Left colon (tissue), 2 donors: ENCODE measurements around the gene ORAI3. TPM values are rescaled to one million over a fixed set of nuclear protein-coding genes. Genes with fewer than 3 reads are reported as not detected.

Source experiments
- ATAC-seq: fragments of 200-7000 bp; cut with Tn5 transposase; one replicate; pipeline ENCODE4 v1.9.1; 2020; ENCODE audit warnings: mild to moderate bottlenecking, moderate library complexity
- DNase-seq, 2 donors: peaks; one replicate each; pipeline ENCODE4 v3.0.0-alpha.2; 2020
- intact Hi-C, 2 donors: fragments of 100-400 bp; cut with DNase I in 1 of 2; cut with micrococcal nuclease in 1 of 2; formaldehyde crosslinking; loops; one replicate each; pipeline versions ENCODE4 v1.11.2 to v1.14.0; 2022; cut with DNase I, micrococcal nuclease
- total RNA-seq, 2 donors: library from RNA; stranded (reverse); fragmentation: NEBNext Ultra II Directional; extraction: Animal tissue kit (Norgen Biotek cat#: 25700); gene quantifications; one replicate each; pipeline ENCODE4 v1.2.1, GENCODE V29; 2021
- donor health status: DM: no; HTN: no; CAD: no.
- donor health status: DM: yes; HTN: yes; CAD: no.

ORAI3 gene
- total RNA-seq, 2 donors from 2014 or later = 12.9 to 21.0 TPM

DNA sequence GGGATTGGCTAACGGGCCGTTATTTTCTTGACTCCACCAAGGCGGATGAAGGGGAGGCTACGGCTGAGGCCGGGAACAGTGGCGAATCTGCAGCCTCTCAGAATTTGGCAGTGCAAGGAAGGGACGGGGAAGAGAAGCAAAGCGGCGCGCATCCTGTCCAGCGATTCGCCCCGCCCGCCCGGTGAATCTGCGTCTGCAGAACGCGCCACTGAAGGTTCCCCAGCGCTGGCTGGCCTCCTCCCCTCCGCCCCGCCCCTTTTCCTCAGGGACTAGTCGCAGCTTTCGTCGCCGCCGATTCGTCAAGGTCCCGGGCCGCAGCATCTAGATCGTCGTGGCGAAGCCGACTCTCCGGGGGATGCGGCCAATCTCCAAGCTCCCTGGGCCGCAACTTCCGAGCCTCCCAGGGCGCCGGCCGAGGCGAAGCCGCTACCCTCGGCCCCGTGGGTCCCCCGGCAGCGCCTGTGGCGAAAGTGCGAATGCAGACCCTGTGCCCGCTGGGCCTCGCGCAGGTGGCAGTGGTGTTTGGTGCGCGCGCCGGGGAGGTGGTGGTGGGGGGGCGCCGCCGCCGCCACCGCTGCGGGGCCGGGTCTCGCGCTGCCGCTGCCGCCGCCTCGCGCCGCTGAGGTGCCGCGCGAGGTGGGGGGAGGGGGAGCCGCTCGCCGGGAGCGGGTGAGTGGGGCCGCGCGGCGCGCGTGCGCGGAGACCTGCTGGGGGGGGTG is 8.7 kb downstream of the ORAI3 start, which contains the start of gene SETD1A:
SETD1A (plus strand) TSS at position 299 of the 719 bp plus-strand sequence. CDS start 978 bp downstream, outside the sequence.
- peak; percentile 97 to 98 for DNase-seq
- intact Hi-C loops = no loop called here
- peak; percentile 87 for ATAC-seq

DNA sequence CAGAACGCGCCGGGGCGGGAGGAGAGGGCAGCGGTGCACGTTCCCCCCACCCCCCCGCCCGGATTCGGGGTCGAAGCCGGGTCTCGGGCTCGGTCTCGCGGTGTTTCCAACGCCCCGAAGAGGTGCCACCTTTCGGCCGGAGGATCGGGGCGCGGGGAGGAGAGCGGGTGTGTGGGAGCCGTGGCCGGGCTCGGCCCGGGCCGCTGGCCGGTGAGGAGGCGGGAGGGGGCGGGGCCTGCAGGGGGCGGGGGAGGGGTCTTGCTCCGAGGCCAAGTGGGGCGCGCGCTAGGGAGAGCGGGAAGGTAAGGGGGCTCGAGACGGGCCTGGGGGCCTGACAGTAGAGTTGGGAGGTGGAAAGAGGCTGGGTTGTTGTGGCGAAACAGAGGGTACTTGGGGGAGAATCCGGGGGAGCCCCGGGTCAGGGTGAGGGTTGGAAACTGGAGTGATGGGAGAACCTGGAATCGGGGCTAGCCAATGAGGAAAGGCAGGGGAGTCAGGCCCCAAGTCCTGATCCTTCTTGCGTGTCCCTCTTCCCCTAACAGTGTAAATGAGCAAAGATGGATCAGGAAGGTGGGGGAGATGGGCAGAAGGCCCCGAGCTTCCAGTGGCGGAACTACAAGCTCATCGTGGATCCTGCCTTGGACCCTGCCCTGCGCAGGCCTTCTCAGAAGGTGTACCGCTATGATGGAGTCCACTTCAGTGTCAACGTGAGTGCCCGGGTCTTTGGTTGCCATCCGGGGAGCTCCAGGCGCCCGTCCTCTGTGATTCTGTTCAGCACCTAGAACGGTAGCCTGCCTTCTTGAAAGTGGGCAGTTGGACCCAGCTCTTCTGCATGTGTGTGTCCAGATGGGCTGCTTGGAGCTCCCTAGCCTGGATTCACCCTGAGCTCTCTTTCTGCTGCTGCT is 9.6 kb downstream of the ORAI3 start:
- DNase-seq (peak in 1 of 2 donors; percentile 55), ATAC-seq (peak; percentile 14)
- intact Hi-C loops = no loop called here

DNA sequence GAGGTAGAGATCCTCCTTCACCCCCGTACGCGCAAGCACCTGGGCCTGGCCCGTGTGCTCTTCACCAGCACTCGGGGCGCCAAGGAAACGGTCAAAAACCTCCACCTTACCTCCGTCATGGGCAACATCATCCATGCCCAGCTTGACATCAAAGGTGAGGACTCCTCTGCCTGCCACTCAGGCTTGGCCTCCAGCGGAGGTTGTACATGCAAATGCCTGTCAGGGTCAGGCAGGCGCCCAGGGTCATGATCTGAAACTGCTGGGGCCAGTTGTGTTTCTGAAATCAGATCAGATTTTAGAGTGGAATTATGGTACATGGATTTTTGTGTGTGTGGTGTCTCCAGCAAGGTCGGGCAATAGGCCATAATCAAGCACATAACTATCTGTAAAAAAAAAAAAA is 12.5 kb downstream of the ORAI3 start:
- intact Hi-C loops = loop anchor here in 1 of 2 donors (10.0 kb wide), 1 partner anchor 483 kb away; the partner anchor contains the start of gene ZNF843
- DNase-seq (no peak), ATAC-seq (no peak)

DNA sequence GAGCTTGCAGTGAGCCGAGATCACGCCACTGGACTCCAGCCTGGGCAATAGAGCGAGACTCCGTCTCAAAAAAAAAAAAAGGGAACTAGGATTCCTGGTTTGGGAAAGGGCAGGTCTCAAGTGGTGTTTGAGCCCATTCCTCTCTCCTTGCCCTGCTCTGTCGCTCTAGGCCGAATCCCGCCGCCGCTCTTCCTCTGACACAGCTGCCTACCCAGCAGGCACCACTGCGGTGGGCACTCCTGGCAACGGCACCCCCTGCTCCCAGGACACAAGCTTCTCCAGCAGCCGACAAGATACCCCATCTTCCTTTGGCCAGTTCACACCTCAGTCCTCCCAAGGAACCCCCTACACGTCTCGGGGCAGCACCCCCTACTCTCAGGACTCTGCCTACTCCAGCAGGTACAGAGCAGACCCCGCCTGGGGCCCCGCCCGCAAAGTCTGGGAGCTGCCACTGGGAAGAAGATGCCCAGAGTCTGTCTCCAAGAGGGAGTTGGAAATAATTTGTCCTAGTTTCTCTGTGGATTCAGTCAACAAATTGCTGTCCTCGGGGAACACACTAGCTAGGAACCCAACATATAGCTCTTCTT is 15.2 kb downstream of the ORAI3 start:
- intact Hi-C loops = loop anchor here in 1 of 2 donors (10.0 kb wide), 1 partner anchor 481 kb away; the partner anchor contains the start of gene ZNF843
- ATAC-seq (no peak), DNase-seq (no peak)

DNA sequence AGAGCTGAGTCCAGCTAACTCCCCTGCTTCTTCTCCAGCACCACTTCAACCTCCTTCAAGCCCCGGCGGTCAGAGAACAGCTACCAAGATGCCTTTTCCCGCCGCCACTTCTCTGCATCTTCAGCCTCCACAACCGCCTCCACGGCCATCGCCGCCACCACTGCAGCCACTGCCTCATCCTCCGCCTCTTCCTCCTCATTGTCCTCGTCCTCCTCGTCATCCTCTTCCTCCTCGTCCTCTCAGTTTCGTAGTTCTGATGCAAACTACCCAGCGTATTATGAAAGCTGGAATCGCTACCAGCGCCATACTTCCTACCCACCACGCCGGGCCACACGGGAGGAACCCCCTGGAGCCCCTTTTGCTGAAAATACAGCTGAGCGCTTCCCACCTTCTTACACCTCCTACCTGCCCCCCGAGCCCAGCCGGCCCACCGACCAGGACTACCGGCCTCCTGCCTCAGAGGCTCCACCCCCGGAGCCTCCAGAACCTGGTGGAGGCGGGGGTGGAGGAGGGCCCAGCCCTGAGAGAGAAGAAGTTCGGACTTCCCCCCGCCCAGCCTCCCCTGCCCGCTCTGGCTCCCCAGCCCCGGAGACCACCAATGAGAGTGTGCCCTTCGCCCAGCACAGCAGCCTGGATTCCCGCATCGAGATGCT is 15.8 kb downstream of the ORAI3 start:
- DNase-seq = no peak
- ATAC-seq = no peak
- intact Hi-C loops = loop anchor here in 1 of 2 donors (10.0 kb wide), 1 partner anchor 480 kb away; the partner anchor contains the start of gene ZNF843

DNA sequence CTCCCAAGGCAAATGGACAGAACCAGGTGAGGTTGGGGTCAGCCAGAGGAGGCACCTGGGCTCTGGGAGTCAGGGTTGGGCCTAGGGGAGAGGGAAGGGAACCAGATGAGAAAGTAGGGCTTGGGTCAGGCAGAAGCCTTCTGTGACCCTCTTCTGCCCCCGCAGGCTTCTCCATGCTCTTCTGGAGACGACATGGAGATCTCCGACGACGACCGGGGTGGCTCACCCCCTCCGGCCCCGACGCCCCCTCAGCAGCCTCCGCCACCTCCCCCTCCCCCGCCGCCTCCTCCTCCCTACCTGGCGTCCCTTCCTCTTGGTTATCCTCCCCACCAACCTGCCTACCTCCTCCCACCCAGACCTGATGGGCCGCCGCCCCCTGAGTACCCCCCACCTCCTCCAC is 16.6 kb downstream of the ORAI3 start:
- ATAC-seq (no peak), DNase-seq (no peak)
- intact Hi-C loops = loop anchor here in 1 of 2 donors (10.0 kb wide), 1 partner anchor 479 kb away; the partner anchor contains the start of gene ZNF843

DNA sequence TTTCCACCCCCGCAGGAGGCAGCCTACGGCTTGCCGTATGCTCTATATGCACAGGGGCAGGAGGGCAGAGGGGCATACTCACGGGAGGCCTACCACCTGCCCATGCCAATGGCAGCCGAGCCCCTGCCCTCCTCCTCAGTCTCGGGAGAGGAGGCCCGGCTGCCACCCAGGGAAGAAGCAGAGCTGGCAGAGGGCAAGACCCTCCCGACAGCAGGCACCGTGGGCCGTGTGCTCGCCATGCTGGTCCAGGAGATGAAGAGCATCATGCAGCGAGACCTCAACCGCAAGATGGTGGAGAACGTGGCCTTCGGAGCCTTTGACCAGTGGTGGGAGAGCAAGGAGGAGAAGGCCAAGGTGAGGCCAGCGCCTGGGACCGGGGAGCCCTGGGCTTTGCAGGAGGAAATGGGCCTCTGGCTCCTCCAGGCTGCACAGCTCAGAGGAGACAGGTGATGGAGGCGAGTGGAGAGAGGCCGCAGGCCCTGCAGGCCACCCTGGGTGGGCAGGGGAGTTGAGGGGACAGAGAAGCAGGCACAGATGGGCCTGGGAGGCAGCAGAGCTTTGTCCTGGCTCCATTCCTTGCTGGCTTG is 17.3 kb downstream of the ORAI3 start:
- ATAC-seq = peak; percentile 18
- no peak for DNase-seq
- intact Hi-C loops = loop anchor here in 1 of 2 donors (10.0 kb wide), 1 partner anchor 479 kb away; the partner anchor contains the start of gene ZNF843

DNA sequence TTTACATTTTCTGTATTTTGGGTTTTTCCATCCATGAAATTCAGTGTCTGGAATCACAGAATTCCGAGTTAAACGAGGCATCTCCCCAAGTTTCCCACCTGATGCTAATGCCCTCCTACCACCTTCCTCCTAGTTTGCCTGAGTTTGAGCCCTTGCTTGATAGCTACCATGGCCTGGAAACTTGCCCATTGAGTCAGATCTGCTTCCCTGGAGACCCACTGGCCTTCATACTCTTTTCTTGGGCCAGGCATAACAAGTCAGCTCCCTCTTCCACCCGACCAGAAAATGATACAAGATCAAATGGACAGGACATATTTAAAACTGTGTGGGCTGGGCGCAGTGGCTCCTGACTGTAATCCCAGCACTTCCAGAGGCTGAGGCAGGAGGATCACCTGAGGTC is 18.9 kb downstream of the ORAI3 start:
- intact Hi-C loops = loop anchor here in 1 of 2 donors (10.0 kb wide), 1 partner anchor 477 kb away; the partner anchor contains the start of gene ZNF843
- DNase-seq (no peak), ATAC-seq (no peak)

DNA sequence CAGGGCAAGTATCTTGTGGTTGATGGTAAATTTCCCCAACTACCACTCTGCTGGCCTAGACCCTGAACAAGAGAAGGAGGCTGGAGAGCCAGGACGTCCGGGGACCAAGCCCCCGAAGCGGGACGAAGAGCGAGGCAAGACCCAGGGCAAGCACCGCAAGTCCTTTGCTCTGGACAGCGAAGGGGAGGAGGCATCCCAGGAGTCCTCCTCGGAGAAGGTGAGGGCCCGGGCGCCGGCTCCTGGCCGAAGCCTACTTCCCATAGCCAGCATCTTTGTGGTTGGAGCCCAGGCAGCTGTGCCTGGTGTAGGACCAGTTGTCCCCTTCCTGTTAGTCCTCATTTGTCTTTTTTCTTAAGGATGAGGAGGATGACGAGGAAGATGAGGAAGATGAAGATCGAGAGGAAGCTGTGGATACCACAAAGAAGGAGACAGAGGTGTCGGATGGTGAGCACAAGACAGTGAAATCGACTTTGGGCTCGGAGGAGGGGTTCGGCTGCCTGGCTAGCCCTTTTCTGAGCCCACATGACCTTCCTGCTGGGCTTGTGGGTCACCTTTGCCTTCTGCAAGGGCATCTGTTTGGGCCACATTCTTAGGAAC is 20.5 kb downstream of the ORAI3 start:
- ATAC-seq (no peak), DNase-seq (no peak)
- intact Hi-C loops = loop anchor here in 1 of 2 donors (10.0 kb wide), 1 partner anchor 475 kb away; the partner anchor contains the start of gene ZNF843

DNA sequence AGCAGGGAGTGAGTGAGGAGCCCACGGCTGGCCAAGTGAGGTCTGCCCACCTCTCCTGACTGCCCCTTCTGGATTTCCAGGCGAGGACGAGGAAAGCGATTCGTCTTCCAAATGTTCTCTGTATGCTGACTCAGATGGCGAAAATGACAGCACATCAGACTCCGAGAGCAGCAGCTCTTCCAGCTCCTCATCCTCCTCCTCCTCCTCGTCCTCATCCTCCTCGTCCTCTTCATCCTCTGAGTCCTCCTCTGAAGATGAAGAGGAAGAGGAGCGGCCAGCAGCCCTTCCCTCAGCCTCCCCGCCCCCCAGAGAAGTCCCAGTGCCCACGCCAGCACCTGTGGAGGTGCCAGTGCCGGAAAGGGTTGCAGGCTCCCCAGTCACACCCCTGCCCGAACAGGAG is 22.4 kb downstream of the ORAI3 start:
- DNase-seq (no peak), ATAC-seq (no peak)
- intact Hi-C loops = loop anchor here in 1 of 2 donors (10.0 kb wide), 1 partner anchor 894 kb away; no protein-coding TSS in a partner anchor

DNA sequence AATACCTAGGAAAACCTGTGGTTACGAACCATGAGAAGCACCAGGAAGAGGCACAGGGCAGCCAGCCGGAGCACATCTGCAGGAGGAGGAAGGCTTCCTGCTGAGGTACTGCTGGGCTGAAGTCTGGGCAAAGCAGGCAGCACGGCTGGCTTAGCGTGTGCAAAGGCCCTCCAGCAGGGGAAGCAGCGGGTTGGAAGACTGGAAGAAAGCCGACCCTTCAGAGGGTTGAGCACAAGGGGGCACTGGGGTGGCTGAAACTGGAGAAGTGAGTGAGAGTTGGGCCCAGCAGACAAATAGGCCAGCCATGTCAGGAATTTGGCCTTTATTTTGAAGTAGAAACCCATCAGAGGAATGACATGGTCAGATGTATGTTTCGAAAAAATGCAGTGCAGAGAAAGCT is 24.0 kb downstream of the ORAI3 start:
- no peak for DNase-seq
- intact Hi-C loops = loop anchor here in 1 of 2 donors (10.0 kb wide), 1 partner anchor 892 kb away; no protein-coding TSS in a partner anchor
- ATAC-seq = no peak

DNA sequence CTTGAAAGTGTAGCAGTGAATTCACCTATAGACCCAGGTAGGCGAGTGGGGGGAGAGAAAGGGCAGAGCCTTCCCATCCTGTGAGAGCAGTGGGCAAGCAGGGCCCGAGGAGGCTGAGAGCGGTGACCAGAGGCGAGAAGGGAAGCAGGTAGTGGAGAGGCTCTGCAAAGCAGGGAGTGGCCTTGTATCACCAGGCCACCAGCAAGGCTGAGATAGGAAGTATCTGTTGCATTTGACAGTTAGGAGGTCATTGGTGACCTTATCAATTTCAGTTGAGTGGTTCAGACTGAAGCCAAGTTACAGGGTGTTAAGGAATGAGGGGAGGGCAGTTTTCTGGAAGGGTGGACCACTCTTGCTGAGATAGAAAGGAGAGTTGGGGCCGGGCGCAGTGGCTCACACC is 25.5 kb downstream of the ORAI3 start:
- ATAC-seq (no peak), DNase-seq (no peak)
- intact Hi-C loops = loop anchor here in 1 of 2 donors (10.0 kb wide), 1 partner anchor 890 kb away; no protein-coding TSS in a partner anchor

DNA sequence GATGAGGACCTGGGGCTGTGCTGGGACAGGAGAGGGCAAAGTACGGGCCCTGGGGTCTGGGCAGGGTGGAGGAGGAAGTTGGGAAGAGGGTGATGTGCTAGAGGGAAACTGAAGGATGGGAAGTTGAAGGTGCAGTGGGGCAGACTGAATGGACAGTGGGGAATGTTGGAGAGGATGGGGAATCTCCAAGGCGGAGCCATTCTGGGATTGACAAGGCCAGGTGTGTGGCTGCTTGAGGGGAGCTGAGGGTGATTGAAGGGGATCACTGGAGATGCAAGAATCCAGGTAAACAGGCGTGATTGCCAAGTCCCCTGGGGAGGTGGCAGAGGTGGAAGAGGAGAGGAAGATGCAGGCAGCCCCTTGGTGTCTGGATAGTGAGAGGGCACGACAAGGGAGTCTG is 27.6 kb downstream of the ORAI3 start:
- intact Hi-C loops = loop anchor here in 1 of 2 donors (10.0 kb wide), 1 partner anchor 888 kb away; no protein-coding TSS in a partner anchor
- DNase-seq (no peak), ATAC-seq (peak; percentile 77)

DNA sequence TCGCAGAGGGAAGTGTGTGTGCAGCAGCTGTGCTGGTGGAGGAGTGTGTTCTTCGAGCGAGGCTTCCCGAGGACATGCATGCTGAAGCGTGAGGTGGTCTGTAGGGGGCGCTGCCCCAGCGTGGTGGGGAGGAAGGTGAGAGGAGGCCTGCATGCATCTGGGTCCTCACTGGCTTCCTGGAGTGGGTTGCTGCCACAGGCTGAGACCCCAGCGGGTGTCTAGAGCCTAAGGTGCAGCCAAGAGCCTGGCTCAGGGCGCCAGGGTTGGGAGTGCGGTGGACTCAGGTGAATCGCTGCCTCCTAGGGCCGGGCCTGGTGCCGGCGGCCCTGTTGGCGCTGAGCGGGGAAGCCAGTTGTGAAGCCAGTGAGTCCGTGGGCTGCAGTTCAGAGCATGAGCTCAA is 28.6 kb downstream of the ORAI3 start:
- intact Hi-C loops = loop anchor here in 1 of 2 donors (10.0 kb wide), 1 partner anchor 887 kb away; no protein-coding TSS in a partner anchor
- DNase-seq (no peak), ATAC-seq (no peak)

DNA sequence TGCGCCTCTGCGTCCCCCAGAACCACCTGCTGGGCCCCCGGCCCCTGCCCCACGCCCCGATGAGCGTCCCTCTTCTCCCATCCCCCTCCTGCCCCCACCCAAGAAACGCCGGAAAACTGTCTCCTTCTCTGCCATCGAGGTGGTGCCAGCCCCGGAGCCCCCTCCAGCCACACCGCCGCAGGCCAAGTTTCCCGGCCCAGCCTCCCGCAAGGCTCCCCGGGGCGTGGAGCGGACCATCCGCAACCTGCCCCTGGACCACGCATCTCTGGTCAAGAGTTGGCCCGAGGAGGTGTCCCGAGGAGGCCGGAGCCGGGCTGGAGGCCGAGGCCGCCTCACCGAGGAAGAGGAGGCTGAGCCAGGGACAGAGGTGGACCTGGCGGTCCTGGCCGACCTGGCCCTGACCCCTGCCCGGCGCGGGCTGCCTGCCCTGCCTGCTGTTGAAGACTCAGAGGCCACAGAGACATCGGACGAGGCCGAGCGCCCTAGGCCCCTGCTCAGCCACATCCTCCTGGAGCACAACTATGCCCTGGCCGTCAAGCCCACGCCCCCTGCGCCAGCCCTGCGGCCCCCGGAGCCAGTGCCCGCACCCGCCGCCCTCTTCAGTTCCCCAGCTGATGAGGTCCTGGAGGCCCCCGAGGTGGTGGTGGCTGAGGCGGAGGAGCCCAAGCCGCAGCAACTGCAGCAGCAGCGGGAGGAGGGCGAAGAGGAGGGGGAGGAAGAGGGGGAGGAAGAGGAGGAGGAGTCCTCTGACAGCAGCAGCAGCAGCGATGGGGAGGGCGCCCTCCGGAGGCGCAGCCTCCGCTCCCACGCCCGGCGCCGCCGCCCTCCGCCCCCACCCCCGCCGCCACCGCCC is 30.5 kb downstream of the ORAI3 start:
- DNase-seq = no peak
- intact Hi-C loops = loop anchor here in 1 of 2 donors (10.0 kb wide), 2 partner anchors 165 to 885 kb away; no protein-coding TSS in a partner anchor
- no peak for ATAC-seq

DNA sequence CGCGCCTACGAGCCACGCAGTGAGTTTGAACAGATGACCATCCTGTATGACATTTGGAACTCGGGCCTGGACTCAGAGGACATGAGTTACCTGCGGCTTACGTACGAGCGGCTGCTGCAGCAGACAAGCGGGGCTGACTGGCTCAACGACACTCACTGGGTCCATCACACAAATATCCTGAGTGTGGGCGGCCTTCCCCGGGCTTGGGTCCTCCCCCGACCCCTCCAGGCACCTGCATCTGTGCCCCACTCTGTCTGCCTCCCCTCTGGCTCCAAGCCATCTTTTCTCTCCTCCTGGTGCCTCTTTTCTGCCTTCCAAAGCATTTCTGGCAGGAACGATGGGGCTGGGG is 31.1 kb downstream of the ORAI3 start:
- ATAC-seq (no peak), DNase-seq (no peak)
- intact Hi-C loops = loop anchor here in 1 of 2 donors (10.0 kb wide), 1 partner anchor 165 kb away; no protein-coding TSS in a partner anchor
